Esophagus muscularis mucosa (tissue), 4 donors: ENCODE measurements around the gene HTRA1.

Experiments used
- CTCF ChIP-seq, 3 experiments: fragments of 200-600 bp in 2 of 3; fragments of 450-650 bp in 1 of 3; sonication (generic) in 2 of 3; IDR thresholded peaks; one replicate each; pipeline ENCODE4 v1.5.1; 2017 to 2019; ENCODE audit warnings: antibody characterized with exemption in 3 of 3, mild to moderate bottlenecking in 2 of 3, moderate library complexity in 1 of 3
- EP300 ChIP-seq: sonication (generic); formaldehyde crosslinking; IDR thresholded peaks from one replicate; pipeline ENCODE4 v1.6.1; 2017; ENCODE audit warnings: antibody characterized with exemption
- POLR2A ChIP-seq: fragments of 450-650 bp; IDR thresholded peaks from one replicate; pipeline ENCODE4 v1.6.1; 2017; ENCODE audit warnings: antibody characterized with exemption, moderate library complexity, mild to moderate bottlenecking, low read depth

DNA sequence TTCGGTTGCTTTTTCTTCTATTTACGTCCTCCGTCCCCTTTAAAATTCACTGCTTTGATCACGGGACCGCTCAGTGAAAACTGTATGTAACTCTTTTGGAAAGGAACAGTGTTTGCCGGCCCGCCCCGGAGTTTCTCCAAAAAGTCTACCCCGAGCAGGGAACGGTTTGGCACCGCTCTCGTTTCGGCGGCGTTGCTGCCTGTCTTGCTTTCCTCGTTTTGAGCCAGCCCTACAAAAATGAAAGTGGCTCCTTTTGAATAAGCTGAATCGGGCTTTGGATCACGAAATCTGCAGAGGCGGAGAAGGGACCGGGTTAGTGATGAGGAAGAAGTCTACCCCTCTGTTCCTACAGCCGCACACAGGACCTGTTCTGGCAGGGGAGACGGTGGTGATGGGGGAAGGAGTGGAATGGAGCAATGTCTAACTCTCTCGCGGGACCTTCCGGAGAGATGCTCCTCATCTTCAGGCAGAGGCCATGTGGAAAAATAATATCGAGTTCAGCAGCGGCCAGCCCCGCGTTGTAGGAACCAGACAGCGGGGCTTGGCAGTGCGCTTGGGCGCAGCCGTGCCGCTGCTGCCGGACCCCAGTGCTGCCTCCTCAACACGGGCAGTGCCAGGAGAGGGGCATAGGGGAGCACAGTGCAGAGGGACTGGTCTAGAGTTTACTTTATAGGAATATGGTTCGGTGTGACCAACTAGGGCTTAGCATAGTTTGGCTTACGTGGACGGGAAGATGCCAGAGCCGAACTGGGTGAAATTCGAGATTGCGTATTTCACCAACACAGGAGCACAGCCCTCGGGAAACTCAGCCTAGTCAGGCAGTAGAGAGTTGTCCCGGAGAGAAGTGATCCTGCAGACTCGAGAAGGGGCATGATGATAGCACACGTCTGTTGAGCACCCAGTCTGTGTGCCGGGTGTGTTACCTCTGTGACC lies 1.4 kb downstream of the HTRA1 start:
- no peak for TF ChIP-seq CTCF (IDR thresholded peaks at IDR 0.05)
- no peak for TF ChIP-seq EP300
- no peak for TF ChIP-seq POLR2A
